Spinal cord (tissue), 10 donors: ENCODE measurements around the gene ARCN1. TPM values are rescaled to one million over a fixed set of nuclear protein-coding genes. Genes with fewer than 3 reads are reported as not detected.

Source experiments
- DNase-seq, 6 donors: peaks; one replicate each; pipeline versions ENCODE4 v3.0.0 to v3.0.0-alpha.2; 2013 to 2015; ENCODE audit warnings: low spot score in 6 of 6, low read depth in 4 of 6
- H3K27ac ChIP-seq: one replicate; pipeline ENCODE4 v1.5.1; 2013; ENCODE audit warnings: low read depth, low read length, control low read depth
- H3K27me3 ChIP-seq: one replicate; pipeline ENCODE4 v1.6.1; 2013; ENCODE audit warnings: low read length; ENCODE audit not compliant: control insufficient read depth, insufficient read depth
- H3K36me3 ChIP-seq: one replicate; pipeline ENCODE4 v1.6.1; 2013; ENCODE audit warnings: low read length; ENCODE audit not compliant: control insufficient read depth, insufficient read depth
- H3K4me1 ChIP-seq: one replicate; pipeline ENCODE4 v1.6.1; 2013; ENCODE audit warnings: low read length; ENCODE audit not compliant: control insufficient read depth, insufficient read depth
- H3K4me3 ChIP-seq: one replicate; pipeline ENCODE4 v1.5.1; 2013; ENCODE audit warnings: low read depth, low read length, control low read depth
- H3K9me3 ChIP-seq: one replicate; pipeline ENCODE4 v1.6.1; 2013; ENCODE audit warnings: low read length; ENCODE audit not compliant: control insufficient read depth, insufficient read depth
- WGBS: methylation state at CpG from one replicate; pipeline ENCODE4 v1.1.5; 2013; ENCODE audit warnings: missing lambda C conversion rate; ENCODE audit not compliant: insufficient coverage; 5-methylcytosine and 5-hydroxymethylcytosine counted together
- long read RNA-seq, 4 donors: transcript quantifications; one replicate each; lab custom pipeline, GENCODE V29; 2026
- polyA plus RNA-seq, 2 donors: library from polyadenylated mRNA; unstranded; fragments of 120-200 nt; gene quantifications; one replicate each; pipeline ENCODE4 v1.2.1, GENCODE V29; 2013; ENCODE audit not compliant: insufficient read length in 2 of 2
- total RNA-seq, 2 donors: library from RNA; depleted of rRNA in 1 of 2; stranded (reverse); fragments of 120-200 nt in 1 of 2; fragments of >200 nt in 1 of 2; gene quantifications; one replicate each; pipeline versions ENCODE4 v1.2.3 to v1.2.4, GENCODE V29; 2013 to 2014
- donor health status: healthy.

The ARCN1 gene
- total RNA-seq (100 to 1,000 TPM in 1 of 2 donors, 10 to 100 TPM in 1; 98.4 to 107 TPM), polyA plus RNA-seq (100 to 1,000 TPM; 129 to 131 TPM)
- long read RNA-seq, donor 1, transcript ARCN1-201 (10 exons, 3,845 nt) = major isoform, 9 of 35 reads
- long read RNA-seq, donor 1, partial matches to known transcripts = 26 of 35 reads
- long read RNA-seq, donor 1, other reads (novel, unspliced or antisense) = 0 of 35 reads
- long read RNA-seq, donor 2, transcript ARCN1-201 (10 exons, 3,845 nt) = major isoform, 6 of 26 reads
- long read RNA-seq, donor 2, partial matches to known transcripts = 20 of 26 reads
- long read RNA-seq, donor 2, other reads (novel, unspliced or antisense) = 0 of 26 reads
- long read RNA-seq, donor 3, transcript ARCN1-201 (10 exons, 3,845 nt) = major isoform, 9 of 38 reads
- long read RNA-seq, donor 3, partial matches to known transcripts = 29 of 38 reads
- long read RNA-seq, donor 3, other reads (novel, unspliced or antisense) = 0 of 38 reads
- long read RNA-seq, donor 4, transcript ARCN1-201 (10 exons, 3,845 nt) = major isoform, 13 of 43 reads
- long read RNA-seq, donor 4, partial matches to known transcripts = 30 of 43 reads
- long read RNA-seq, donor 4, other reads (novel, unspliced or antisense) = 0 of 43 reads

- WGBS = under 1% methylated on average over 42 of the region's 55 CpGs
- DNase-seq = peak; percentile 53 to 95 (median 80)
- Histone ChIP-seq H3K4me1 (peaks cover 8% of the 10 kb centered on the region), H3K27ac (peak within 1 kb of the TSS; percentile 98), H3K9me3 (no peaks in the 10 kb centered on the region), H3K27me3 (no peaks in the 10 kb centered on the region), H3K4me3 (peak within 1 kb of the TSS; percentile 93), H3K36me3 (peaks cover 4% of the 10 kb centered on the region)
Observed at GRCh38 chr11:118572061-118572980, at the start of gene ARCN1. Gene ARCN1, plus strand, starts transcription at chr11:118572409. Its CDS starts 139 bp downstream, at chr11:118572548.

DNA sequence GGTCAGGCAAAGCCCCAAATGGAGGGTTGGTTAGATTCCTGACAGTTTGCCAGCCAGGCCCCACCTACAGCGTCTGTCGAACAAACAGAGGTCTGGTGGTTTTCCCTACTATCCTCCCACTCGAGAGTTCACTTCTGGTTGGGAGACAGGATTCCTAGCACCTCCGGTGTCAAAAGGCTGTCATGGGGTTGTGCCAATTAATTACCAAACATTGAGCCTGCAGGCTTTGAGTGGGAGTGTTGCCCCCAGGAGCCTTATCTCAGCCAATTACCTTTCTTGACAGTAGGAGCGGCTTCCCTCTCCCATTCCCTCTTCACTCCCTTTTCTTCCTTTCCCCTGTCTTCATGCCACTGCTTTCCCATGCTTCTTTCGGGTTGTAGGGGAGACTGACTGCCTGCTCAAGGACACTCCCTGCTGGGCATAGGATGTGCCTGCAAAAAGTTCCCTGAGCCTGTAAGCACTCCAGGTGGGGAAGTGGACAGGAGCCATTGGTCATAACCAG lies 49.6 kb upstream of the ARCN1 start:
- Histone ChIP-seq H3K4me1 (no peaks in the 10 kb centered on the region), H3K36me3 (peaks cover 50% of the 10 kb centered on the region), H3K27ac (no peak overlapping the region), H3K9me3 (no peaks in the 10 kb centered on the region), H3K4me3 (no peak overlapping the region), H3K27me3 (no peaks in the 10 kb centered on the region)
- WGBS = 65% methylated on average over 5 of the region's 6 CpGs
- DNase-seq = peak in 2 of 6 donors; percentile 16 to 44

DNA sequence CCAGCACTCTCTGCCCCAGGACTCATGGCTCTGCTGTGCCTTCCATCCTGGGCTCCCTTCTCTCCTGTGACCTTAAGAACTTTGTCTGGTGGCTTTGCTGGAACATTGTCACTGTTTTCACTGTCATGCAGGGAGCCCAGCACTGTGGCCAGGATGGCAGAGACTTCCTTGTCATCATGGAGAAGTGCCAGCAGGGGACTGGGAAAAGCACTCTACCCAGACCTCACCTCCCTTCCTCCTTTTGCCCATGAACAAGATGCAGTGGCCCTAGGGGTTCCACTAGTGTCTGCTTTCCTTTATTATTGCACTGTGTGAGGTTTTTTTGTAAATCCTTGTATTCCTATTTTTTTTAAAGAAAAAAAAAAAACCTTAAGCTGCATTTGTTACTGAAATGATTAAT lies 47.9 kb upstream of the ARCN1 start:
- peaks cover 50% of the 10 kb centered on the region for H3K36me3 ChIP-seq
- no peak for DNase-seq
- no peak overlapping the region for H3K4me3 ChIP-seq
- H3K9me3 ChIP-seq = no peaks in the 10 kb centered on the region
- no peaks in the 10 kb centered on the region for H3K27me3 ChIP-seq
- no peak overlapping the region for H3K27ac ChIP-seq
- H3K4me1 ChIP-seq = peaks cover 4% of the 10 kb centered on the region

DNA sequence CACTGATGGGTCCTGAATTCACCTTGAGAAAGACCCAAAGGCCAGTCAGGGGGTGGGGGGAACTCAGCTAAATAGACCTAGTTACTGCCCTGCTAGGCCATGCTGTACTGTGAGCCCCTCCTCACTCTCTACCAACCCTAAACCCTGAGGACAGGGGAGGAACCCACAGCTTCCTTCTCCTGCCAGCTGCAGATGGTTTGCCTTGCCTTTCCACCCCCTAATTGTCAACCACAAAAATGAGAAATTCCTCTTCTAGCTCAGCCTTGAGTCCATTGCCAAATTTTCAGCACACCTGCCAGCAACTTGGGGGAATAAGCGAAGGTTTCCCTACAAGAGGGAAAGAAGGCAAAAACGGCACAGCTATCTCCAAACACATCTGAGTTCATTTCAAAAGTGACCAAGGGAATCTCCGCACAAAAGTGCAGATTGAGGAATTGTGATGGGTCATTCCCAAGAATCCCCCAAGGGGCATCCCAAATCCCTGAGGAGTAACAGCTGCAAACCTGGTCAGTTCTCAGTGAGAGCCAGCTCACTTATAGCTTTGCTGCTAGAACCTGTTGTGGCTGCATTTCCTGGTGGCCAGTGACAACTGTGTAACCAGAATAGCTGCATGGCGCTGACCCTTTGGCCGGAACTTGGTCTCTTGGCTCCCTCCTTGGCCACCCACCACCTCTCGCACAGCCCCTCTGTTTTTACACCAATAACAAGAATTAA lies 47.3 kb upstream of the ARCN1 start:
- peaks cover 46% of the 10 kb centered on the region for H3K36me3 ChIP-seq
- H3K9me3 ChIP-seq = no peaks in the 10 kb centered on the region
- H3K4me3 ChIP-seq = no peak overlapping the region
- no peak overlapping the region for H3K27ac ChIP-seq
- H3K4me1 ChIP-seq = peaks cover 9% of the 10 kb centered on the region
- DNase-seq = no peak
- no peaks in the 10 kb centered on the region for H3K27me3 ChIP-seq
- WGBS = 100% methylated on average over 4 of the region's 6 CpGs

DNA sequence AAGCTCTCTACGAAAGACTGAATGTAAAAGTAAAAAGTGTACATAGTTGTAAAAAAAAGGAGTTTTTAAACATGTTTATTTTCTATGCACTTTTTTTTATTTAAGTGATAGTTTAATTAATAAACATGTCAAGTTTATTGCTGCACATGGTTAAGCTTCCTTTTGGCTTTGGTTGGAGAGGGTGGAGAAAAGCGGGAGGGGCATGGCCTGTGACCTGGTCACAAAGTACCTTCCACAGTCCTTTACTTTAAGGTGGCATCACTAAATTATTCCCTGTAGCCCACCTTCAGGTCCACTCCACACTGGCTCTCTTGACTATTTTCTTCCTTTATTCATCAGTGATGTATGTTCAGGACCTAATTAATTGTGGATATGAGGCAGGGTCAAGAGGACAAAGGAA lies 45.5 kb upstream of the ARCN1 start:
- no peak overlapping the region for H3K27ac ChIP-seq
- no CpG with 5 or more reads among the region's 2 CpGs for WGBS
- no peaks in the 10 kb centered on the region for H3K9me3 ChIP-seq
- H3K4me3 ChIP-seq = no peak overlapping the region
- DNase-seq = no peak
- peaks cover 18% of the 10 kb centered on the region for H3K4me1 ChIP-seq
- peaks cover 35% of the 10 kb centered on the region for H3K36me3 ChIP-seq
- H3K27me3 ChIP-seq = no peaks in the 10 kb centered on the region

DNA sequence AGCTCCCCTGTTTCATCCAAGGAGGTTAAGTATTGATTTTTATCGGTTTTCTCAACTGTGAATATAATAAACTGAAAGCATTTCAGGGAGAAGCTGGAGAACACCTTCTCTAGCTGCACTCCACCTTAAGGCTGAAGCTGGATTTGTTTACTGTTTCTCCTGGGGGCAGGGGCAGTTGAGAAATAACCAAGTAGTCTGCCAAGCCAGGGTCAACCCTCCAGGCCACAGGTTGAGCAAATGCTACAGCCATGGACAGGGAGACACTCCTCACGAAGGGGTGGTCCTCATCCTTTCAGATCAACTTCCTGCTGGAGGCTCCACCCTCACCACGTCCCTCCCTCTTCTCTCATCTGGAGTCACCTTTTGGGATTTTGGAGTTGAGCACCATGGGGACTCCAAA lies 45.1 kb upstream of the ARCN1 start, which contains the start of gene TTC36:
Gene TTC36, plus strand, starts transcription at position 366 of the 400 bp plus-strand sequence. Its CDS starts 21 bp downstream, at position 387.
- Histone ChIP-seq H3K27ac (no peak within 1 kb of the TSS), H3K27me3 (no peaks in the 10 kb centered on the region), H3K4me3 (no peak within 1 kb of the TSS), H3K4me1 (peaks cover 22% of the 10 kb centered on the region), H3K36me3 (peaks cover 34% of the 10 kb centered on the region), H3K9me3 (no peaks in the 10 kb centered on the region)
- DNase-seq = no peak
- no CpG with 5 or more reads among the region's 3 CpGs for WGBS

- DNase-seq = no peak
- Histone ChIP-seq H3K9me3 (no peaks in the 10 kb centered on the region), H3K36me3 (peaks cover 36% of the 10 kb centered on the region), H3K27ac (no peak overlapping the region), H3K4me3 (no peak overlapping the region), H3K4me1 (peaks cover 30% of the 10 kb centered on the region), H3K27me3 (no peaks in the 10 kb centered on the region)
- WGBS = 94% methylated on average over 6 of the region's 6 CpGs
Observed at GRCh38 chr11:118528511-118528910, 43.7 kb upstream of the ARCN1 start.

GRCh38 chr11:118529584-118530175 lies 42.5 kb upstream of the ARCN1 start:
- no peak overlapping the region for H3K27ac ChIP-seq
- DNase-seq = no peak
- peaks cover 41% of the 10 kb centered on the region for H3K4me1 ChIP-seq
- peaks cover 42% of the 10 kb centered on the region for H3K36me3 ChIP-seq
- no peaks in the 10 kb centered on the region for H3K27me3 ChIP-seq
- no peaks in the 10 kb centered on the region for H3K9me3 ChIP-seq
- H3K4me3 ChIP-seq = peak overlapping the region; percentile 71
- WGBS = 64% methylated on average over 3 of the region's 5 CpGs
